ENCODE data around the gene SOX13. TPM values are rescaled to one million over a fixed set of nuclear protein-coding genes. Genes with fewer than 3 reads are reported as not detected.

SOX13 gene
- total and polyA plus RNA-seq, 10 of the 15 experiments (the other 5 are each of a cell fraction or from before 2014, with no cell fraction given), result 0.04 to 0.31 (median 0.11) TPM; not detected in 7

DNA sequence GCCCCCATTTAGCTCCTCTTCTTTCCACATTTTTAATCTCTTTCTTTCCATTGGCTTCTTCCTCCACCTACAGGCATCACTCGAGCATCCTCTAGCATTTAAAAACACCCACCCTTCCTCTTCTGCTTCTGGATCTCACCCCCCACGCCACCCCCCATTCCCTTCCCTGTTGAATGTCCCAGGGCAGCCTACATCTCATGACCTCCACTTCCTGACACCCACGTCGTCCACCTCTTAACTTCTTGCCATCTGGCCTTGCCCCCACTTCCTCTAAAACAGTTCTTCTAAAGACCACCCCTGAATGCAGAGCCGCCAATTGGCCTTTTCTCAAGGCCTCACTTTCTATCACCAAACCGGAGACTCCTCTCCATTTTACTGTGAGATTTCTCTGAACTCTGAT lies 85.0 kb downstream of the SOX13 start:
- ATAC-seq (no peak), DNase-seq (ENCODE audit: low read depth, low spot score) (no peak), FAIRE-seq (no peak)
- H3K4me2 ChIP-seq (ENCODE audit: control insufficient read depth, insufficient read depth), result no peak overlapping the region
- no TSS peak for BruUV-seq (replicated peaks)
- in situ Hi-C loops (cut with MboI), result no loop called here
- H3K79me2 ChIP-seq (ENCODE audit: control insufficient read depth, insufficient read depth, low read length), result no peaks in the 10 kb centered on the region
- ChIA-PET CTCF (interaction anchor here (1.0 kb wide), 1 partner anchor 10 kb away, joined by 3 read pairs; no protein-coding TSS in a partner anchor), POLR2A (interaction anchor here (0.6 kb wide), 1 partner anchor 286 kb away, joined by 3 read pairs; no protein-coding TSS in a partner anchor), RAD21 (ENCODE audit: unreplicated experiment) (no interaction called here), SMC1A (ENCODE audit: uncharacterized antibody, unreplicated experiment) (interaction anchor here (1.5 kb wide), 1 partner anchor 241 kb away, joined by 3 read pairs; no protein-coding TSS in a partner anchor)
- H2AFZ ChIP-seq (ENCODE audit: control insufficient read depth, low read depth, low read length), result no peak overlapping the region
- H3K36me3 ChIP-seq (ENCODE audit: control insufficient read depth in 2 of 2, insufficient read depth in 2 of 2, low read length in 1 of 2), result no peaks in the 10 kb centered on the region
- no peak overlapping the region for H3K4me3 ChIP-seq
- no peaks in the 10 kb centered on the region for H3K9me3 ChIP-seq (replicated peaks; ENCODE audit: control insufficient read depth, insufficient read depth, low read length)
- no peak for TF ChIP-seq CREB1 (IDR thresholded peaks at IDR 0.05; ENCODE audit: low read depth)
- TF ChIP-seq FOXK2 (IDR thresholded peaks at IDR 0.05), result no peak
- TF ChIP-seq EP300 (IDR thresholded peaks at IDR 0.05; ENCODE audit: borderline replicate concordance in 1 of 2, control insufficient read depth in 1 of 2, low read depth in 2 of 2, low read length in 2 of 2), result no peak
- no peak for TF ChIP-seq STAT3 (IDR thresholded peaks at IDR 0.05; ENCODE audit: low read depth, low read length)
- TF ChIP-seq, protein P1, sequence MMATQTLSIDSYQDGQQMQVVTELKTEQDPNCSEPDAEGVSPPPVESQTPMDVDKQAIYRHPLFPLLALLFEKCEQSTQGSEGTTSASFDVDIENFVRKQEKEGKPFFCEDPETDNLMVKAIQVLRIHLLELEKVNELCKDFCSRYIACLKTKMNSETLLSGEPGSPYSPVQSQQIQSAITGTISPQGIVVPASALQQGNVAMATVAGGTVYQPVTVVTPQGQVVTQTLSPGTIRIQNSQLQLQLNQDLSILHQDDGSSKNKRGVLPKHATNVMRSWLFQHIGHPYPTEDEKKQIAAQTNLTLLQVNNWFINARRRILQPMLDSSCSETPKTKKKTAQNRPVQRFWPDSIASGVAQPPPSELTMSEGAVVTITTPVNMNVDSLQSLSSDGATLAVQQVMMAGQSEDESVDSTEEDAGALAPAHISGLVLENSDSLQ (IDR thresholded peaks at IDR 0.05), result no peak
- no peak for TF ChIP-seq NFXL1 (IDR thresholded peaks at IDR 0.05; ENCODE audit: borderline replicate concordance)
- TF ChIP-seq SRF (IDR thresholded peaks at IDR 0.05; ENCODE audit: low read depth in 2 of 2, low read length in 2 of 2), result no peak
- TF ChIP-seq, protein P2, sequence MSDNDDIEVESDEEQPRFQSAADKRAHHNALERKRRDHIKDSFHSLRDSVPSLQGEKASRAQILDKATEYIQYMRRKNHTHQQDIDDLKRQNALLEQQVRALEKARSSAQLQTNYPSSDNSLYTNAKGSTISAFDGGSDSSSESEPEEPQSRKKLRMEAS (IDR thresholded peaks at IDR 0.05; ENCODE audit: low read depth, low read length), result no peak
- no peak for TF ChIP-seq BCL11A (IDR thresholded peaks at IDR 0.05; ENCODE audit: low read depth, low read length)
- no peak for TF ChIP-seq NRF1 (conservative IDR thresholded peaks at IDR 0.05; ENCODE audit: low read depth, low read length)
- TF ChIP-seq BHLHE40 (IDR thresholded peaks at IDR 0.05; ENCODE audit: borderline replicate concordance in 1 of 2, low read depth in 2 of 2, low read length in 1 of 2), result no peak
- H3K27ac ChIP-seq (ENCODE audit: control insufficient read depth, insufficient read depth), result no peak overlapping the region
- under 1% methylated on average over 5 of the region's 6 CpGs for WGBS (ENCODE audit: insufficient coverage, insufficient replicate concordance, low lambda C conversion rate, missing lambda C conversion rate)
- H3K4me1 ChIP-seq (ENCODE audit: control insufficient read depth, insufficient read depth, low read length), result no peaks in the 10 kb centered on the region
- H3K9ac ChIP-seq (ENCODE audit: control insufficient read depth, insufficient read depth, low read length), result no peak overlapping the region
- H3K27me3 ChIP-seq (replicated peaks in 1 of 2; ENCODE audit: control insufficient read depth in 2 of 2, insufficient read depth in 2 of 2, low read length in 1 of 2), result no peaks in the 10 kb centered on the region; a peak in 1 of 4 replicates
- intact Hi-C loops (cut with micrococcal nuclease; ENCODE audit: unreplicated experiment), result no loop called here
- no peaks in the 10 kb centered on the region for H4K20me1 ChIP-seq (ENCODE audit: control insufficient read depth, insufficient read depth)
